Vagina (tissue), 2 donors: ENCODE data around the gene IPO5. TPM values are rescaled to one million over a fixed set of nuclear protein-coding genes. Genes with fewer than 3 reads are reported as not detected.

ENCODE experiments used
- DNase-seq, 2 donors: peaks; one replicate each; pipeline ENCODE4 v3.0.0-alpha.2; 2017; ENCODE audit errors: extremely low spot score in 2 of 2
- H3K27ac ChIP-seq: fragments of 200-600 bp; sonication (generic); one replicate; pipeline ENCODE4 v1.5.1; 2019
- H3K27me3 ChIP-seq: fragments of 200-600 bp; sonication (generic); one replicate; pipeline ENCODE4 v1.5.1; 2019
- H3K36me3 ChIP-seq, 2 donors: fragments of 200-600 bp; sonication (generic); one replicate each; pipeline ENCODE4 v1.5.1; 2017 to 2019
- H3K4me1 ChIP-seq: fragments of 200-600 bp; sonication (generic); one replicate; pipeline ENCODE4 v1.5.1; 2019
- H3K4me3 ChIP-seq, 2 donors: fragments of 200-600 bp; sonication (generic); 1 replicate in 1 of 2; 2 replicates in 1 of 2; pipeline ENCODE4 v1.5.1; 2016 to 2019
- H3K9me3 ChIP-seq: fragments of 200-600 bp; sonication (generic); one replicate; pipeline ENCODE4 v1.5.1; 2019
- CTCF ChIP-seq, 3 experiments: fragments of 450-650 bp in 2 of 3; fragments of 200-600 bp in 1 of 3; sonication (generic) in 1 of 3; IDR thresholded peaks; one replicate each; pipeline ENCODE4 v1.5.1; 2017 to 2019; ENCODE audit warnings: antibody characterized with exemption in 3 of 3, mild to moderate bottlenecking in 2 of 3, moderate library complexity in 2 of 3
- POLR2A ChIP-seq, 2 donors: fragments of 450-650 bp; IDR thresholded peaks; one replicate each; pipeline ENCODE4 v1.6.1; 2017; ENCODE audit warnings: antibody characterized with exemption in 2 of 2, mild to moderate bottlenecking in 2 of 2, moderate library complexity in 2 of 2
- POLR2AphosphoS5 ChIP-seq, 2 donors: sonication (generic); formaldehyde crosslinking; IDR thresholded peaks; one replicate each; pipeline ENCODE4 v1.9.0; 2017; ENCODE audit warnings: antibody characterized with exemption in 2 of 2, mild to moderate bottlenecking in 2 of 2, low read depth in 1 of 2; ENCODE audit not compliant: insufficient read depth in 1 of 2
- intact Hi-C: fragments of 100-400 bp; cut with DNase I; formaldehyde crosslinking; loops from one replicate; pipeline ENCODE4 v1.15.1; 2023
- total RNA-seq: library from RNA; depleted of rRNA; stranded (reverse); fragments of >200 nt; gene quantifications from one replicate; pipeline ENCODE4 v1.2.3, GENCODE V29; 2016

Gene IPO5
- total RNA-seq, 1 donor from 2014 or later: 79.1 TPM

DNA sequence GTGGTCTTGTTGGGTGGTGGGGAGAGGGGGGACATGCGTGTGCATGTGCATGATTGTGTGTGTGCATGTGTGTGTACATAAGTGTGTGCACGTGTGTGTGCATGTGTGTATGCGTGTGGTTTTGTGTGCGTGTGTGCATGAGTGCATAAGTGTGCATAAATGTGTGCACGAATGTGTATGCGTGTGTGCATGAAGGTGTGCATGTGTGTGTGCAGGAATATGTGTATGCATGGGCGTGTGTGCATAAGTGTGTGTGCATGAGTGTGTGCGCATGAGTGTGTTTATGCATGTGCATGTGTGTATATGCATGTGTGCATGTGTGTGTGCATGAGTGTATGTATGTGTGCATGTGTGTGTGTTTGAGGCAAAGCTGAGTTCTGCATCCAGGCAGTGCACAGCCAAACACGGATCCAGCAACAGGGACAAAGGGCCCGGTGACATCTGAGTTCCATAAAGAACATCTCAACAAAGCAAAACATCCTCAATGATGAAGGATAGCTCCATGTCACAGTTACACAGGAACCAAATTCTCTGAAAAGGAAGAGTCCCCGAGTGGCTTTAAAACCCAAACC is 103.5 kb downstream of the IPO5 start:
- Histone ChIP-seq H3K27ac (no peak overlapping the region), H3K9me3 (no peaks in the 10 kb centered on the region), H3K27me3 (no peaks in the 10 kb centered on the region), H3K4me1 (no peaks in the 10 kb centered on the region), H3K36me3 (no peaks in the 10 kb centered on the region), H3K4me3 (no peak overlapping the region)
- TF ChIP-seq POLR2A (IDR thresholded peaks at IDR 0.05) (no peak), CTCF (IDR thresholded peaks at IDR 0.05) (no peak), POLR2AphosphoS5 (IDR thresholded peaks at IDR 0.05; ENCODE audit: insufficient read depth in 1 of 2, low read depth in 1 of 2) (no peak)
- no peak for DNase-seq
- intact Hi-C loops: no loop called here

GRCh38 chr13:98059276-98059675 is 105.8 kb downstream of the IPO5 start:
- intact Hi-C loops: no loop called here
- no peak for TF ChIP-seq POLR2A (IDR thresholded peaks at IDR 0.05)
- no peak for TF ChIP-seq POLR2AphosphoS5 (IDR thresholded peaks at IDR 0.05; ENCODE audit: insufficient read depth in 1 of 2, low read depth in 1 of 2)
- no peak for TF ChIP-seq CTCF (IDR thresholded peaks at IDR 0.05)
- no peaks in the 10 kb centered on the region for H3K4me1 ChIP-seq
- H3K27ac ChIP-seq: no peak overlapping the region
- DNase-seq: no peak
- no peak overlapping the region for H3K4me3 ChIP-seq
- no peaks in the 10 kb centered on the region for H3K36me3 ChIP-seq
- no peaks in the 10 kb centered on the region for H3K27me3 ChIP-seq
- no peaks in the 10 kb centered on the region for H3K9me3 ChIP-seq

DNA sequence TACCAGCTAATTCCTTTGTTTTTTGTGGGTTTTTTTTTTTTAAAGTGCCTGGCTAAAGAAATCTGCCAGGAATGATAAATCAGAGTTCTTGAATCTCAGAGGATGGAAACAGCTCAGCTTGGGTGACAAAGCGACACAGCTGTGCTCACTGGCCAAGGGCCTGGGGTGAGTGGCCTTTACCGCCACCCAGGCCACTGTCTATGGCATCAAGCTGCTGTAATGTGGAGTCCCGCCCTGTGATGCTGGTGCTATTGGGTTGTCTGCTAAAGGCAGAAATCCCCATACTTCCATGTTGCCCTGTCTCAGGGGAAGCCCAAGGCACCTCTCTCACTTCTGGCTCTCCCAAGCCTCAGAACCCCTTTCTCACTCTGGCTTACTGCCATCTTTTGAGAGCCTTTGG is 106.8 kb downstream of the IPO5 start:
- DNase-seq: no peak
- Histone ChIP-seq H3K9me3 (no peaks in the 10 kb centered on the region), H3K4me1 (no peaks in the 10 kb centered on the region), H3K36me3 (no peaks in the 10 kb centered on the region), H3K4me3 (no peak overlapping the region), H3K27me3 (no peaks in the 10 kb centered on the region), H3K27ac (no peak overlapping the region)
- TF ChIP-seq POLR2A (IDR thresholded peaks at IDR 0.05): no peak
- no peak for TF ChIP-seq POLR2AphosphoS5 (IDR thresholded peaks at IDR 0.05; ENCODE audit: insufficient read depth in 1 of 2, low read depth in 1 of 2)
- intact Hi-C loops: no loop called here

GRCh38 chr13:98065468-98065867 is 112.0 kb downstream of the IPO5 start:
- H3K27me3 ChIP-seq: no peaks in the 10 kb centered on the region
- H3K9me3 ChIP-seq: no peaks in the 10 kb centered on the region
- no peak for TF ChIP-seq POLR2A (IDR thresholded peaks at IDR 0.05)
- TF ChIP-seq POLR2AphosphoS5 (IDR thresholded peaks at IDR 0.05; ENCODE audit: insufficient read depth in 1 of 2, low read depth in 1 of 2): no peak
- no peak for TF ChIP-seq CTCF (IDR thresholded peaks at IDR 0.05)
- intact Hi-C loops: no loop called here
- no peak for DNase-seq
- no peaks in the 10 kb centered on the region for H3K4me1 ChIP-seq
- H3K27ac ChIP-seq: no peak overlapping the region
- H3K4me3 ChIP-seq: no peak overlapping the region
- H3K36me3 ChIP-seq: no peaks in the 10 kb centered on the region

DNA sequence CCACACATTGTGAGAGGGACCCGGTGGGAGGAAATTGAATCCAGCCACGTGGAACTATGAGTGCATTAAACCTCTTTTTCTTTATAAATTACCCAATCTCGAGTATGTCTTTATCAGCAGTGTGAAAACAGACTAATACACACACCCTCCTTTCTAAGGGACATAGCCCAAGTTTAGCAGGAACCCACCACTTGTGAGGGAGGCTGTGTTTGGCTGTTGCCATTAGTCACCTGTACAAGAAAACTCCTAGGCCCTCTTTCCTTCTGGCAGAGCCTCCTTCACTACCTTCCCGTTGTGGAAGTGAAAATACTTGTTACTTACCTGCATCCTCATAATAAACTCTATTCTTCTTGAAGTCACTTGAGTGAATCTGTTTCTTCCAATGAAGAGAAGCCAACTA is 113.2 kb downstream of the IPO5 start:
- intact Hi-C loops: no loop called here
- DNase-seq: no peak
- H3K27ac ChIP-seq: no peak overlapping the region
- no peaks in the 10 kb centered on the region for H3K4me1 ChIP-seq
- TF ChIP-seq POLR2AphosphoS5 (IDR thresholded peaks at IDR 0.05; ENCODE audit: insufficient read depth in 1 of 2, low read depth in 1 of 2): no peak
- TF ChIP-seq POLR2A (IDR thresholded peaks at IDR 0.05): no peak
- no peak for TF ChIP-seq CTCF (IDR thresholded peaks at IDR 0.05)
- no peaks in the 10 kb centered on the region for H3K27me3 ChIP-seq
- no peaks in the 10 kb centered on the region for H3K36me3 ChIP-seq
- no peaks in the 10 kb centered on the region for H3K9me3 ChIP-seq
- H3K4me3 ChIP-seq: no peak overlapping the region
